WTC11 (cell line): ENCODE measurements around the gene CAV1. TPM values are rescaled to one million over a fixed set of nuclear protein-coding genes. Genes with fewer than 3 reads are reported as not detected.

ENCODE experiments used
- ATAC-seq: fragments of 200-7000 bp; cut with Tn5 transposase; 2 replicates; pipeline ENCODE4 v1.10.0; 2021; ENCODE audit warnings: mild to moderate bottlenecking, moderate library complexity
- CTCF ChIA-PET: fragments of 300-600 bp; sonication (Branson Sonifier 250); formaldehyde crosslinking; loops from one replicate; lab custom pipeline; 2021; ENCODE audit warnings: antibody characterized with exemption; lab: Charles Lee
- POLR2A ChIA-PET: fragments of 350-600 bp; sonication (Branson Sonifier 250); formaldehyde crosslinking; loops from one replicate; lab custom pipeline; 2021; ENCODE audit warnings: antibody characterized with exemption; lab: Charles Lee
- DNase-seq: peaks from one replicate; pipeline ENCODE4 v3.0.0; 2021; ENCODE audit warnings: low spot score
- H3K27ac Mint-ChIP-seq: 2 replicates; pipeline ENCODE4 v1.8.0; 2021; ENCODE audit warnings: mixed read lengths
- H3K27me3 Mint-ChIP-seq: 2 replicates; pipeline ENCODE4 v1.8.0; 2021; ENCODE audit warnings: low read depth, mild to moderate bottlenecking, moderate library complexity, mixed read lengths
- H3K36me3 Mint-ChIP-seq: 2 replicates; pipeline ENCODE4 v1.8.0; 2021; ENCODE audit warnings: mixed read lengths
- H3K4me1 Mint-ChIP-seq: 2 replicates; pipeline ENCODE4 v1.8.0; 2022; ENCODE audit warnings: mixed read lengths
- H3K4me3 Mint-ChIP-seq: 2 replicates; pipeline ENCODE4 v1.8.0; 2021; ENCODE audit warnings: mild to moderate bottlenecking, moderate library complexity, mixed read lengths
- H3K9me3 Mint-ChIP-seq: 2 replicates; pipeline ENCODE4 v1.8.0; 2021; ENCODE audit warnings: mixed read lengths
- AR ChIP-seq: fragments of 250-450 bp; sonication (Bioruptor Pico); IDR thresholded peaks from 2 replicates; pipeline ENCODE4 v1.9.0; 2021; ENCODE audit warnings: mild to moderate bottlenecking
- CBFB ChIP-seq: sonication (generic); formaldehyde crosslinking; IDR thresholded peaks from 2 replicates; pipeline ENCODE4 v1.8.1; 2022; ENCODE audit warnings: mild to moderate bottlenecking, low read depth, missing genetic modification reagents
- CREM ChIP-seq: sonication (generic); formaldehyde crosslinking; IDR thresholded peaks from 2 replicates; pipeline ENCODE4 v1.8.1; 2022; ENCODE audit warnings: mild to moderate bottlenecking, missing genetic modification reagents, moderate library complexity
- E2F4 ChIP-seq: sonication (generic); formaldehyde crosslinking; IDR thresholded peaks from 2 replicates; pipeline ENCODE4 v1.8.1; 2022; ENCODE audit warnings: low read depth, mild to moderate bottlenecking, moderate library complexity, missing genetic modification reagents, borderline replicate concordance
- ERG ChIP-seq: fragments of 250-450 bp; sonication (Bioruptor Pico); IDR thresholded peaks from 2 replicates; pipeline ENCODE4 v1.8.0; 2021; ENCODE audit warnings: mild to moderate bottlenecking
- NFATC4 ChIP-seq: fragments of 250-450 bp; sonication (Bioruptor Pico); IDR thresholded peaks from 2 replicates; pipeline ENCODE4 v1.9.0; 2021; ENCODE audit warnings: mild to moderate bottlenecking
- NR3C1 ChIP-seq: sonication (generic); formaldehyde crosslinking; conservative IDR thresholded peaks from 2 replicates; pipeline ENCODE4 v1.8.1; 2023; ENCODE audit warnings: low read depth, mild to moderate bottlenecking, missing genetic modification reagents
- OVOL2 ChIP-seq: fragments of 250-450 bp; sonication (Bioruptor Pico); IDR thresholded peaks from 2 replicates; pipeline ENCODE4 v1.9.0; 2021; ENCODE audit warnings: mild to moderate bottlenecking, borderline replicate concordance
- PREB ChIP-seq: sonication (generic); formaldehyde crosslinking; IDR thresholded peaks from 2 replicates; pipeline ENCODE4 v1.8.1; 2022; ENCODE audit warnings: mild to moderate bottlenecking, missing genetic modification reagents, moderate library complexity, borderline replicate concordance
- SMAD4 ChIP-seq: sonication (generic); formaldehyde crosslinking; IDR thresholded peaks from 2 replicates; pipeline ENCODE4 v1.8.0; 2022; ENCODE audit warnings: mild to moderate bottlenecking, missing genetic modification reagents
- SOX15 ChIP-seq: fragments of 250-450 bp; sonication (Bioruptor Pico); IDR thresholded peaks from 2 replicates; pipeline ENCODE4 v1.9.0; 2021; ENCODE audit warnings: mild to moderate bottlenecking
- TEAD4 ChIP-seq: sonication (generic); formaldehyde crosslinking; IDR thresholded peaks from 2 replicates; pipeline ENCODE4 v1.8.0; 2022; ENCODE audit warnings: mild to moderate bottlenecking, missing genetic modification reagents
- TP53 ChIP-seq: sonication (generic); formaldehyde crosslinking; IDR thresholded peaks from 2 replicates; pipeline ENCODE4 v1.8.1; 2023; ENCODE audit warnings: mild to moderate bottlenecking, missing genetic modification reagents
- USF1 ChIP-seq: sonication (generic); formaldehyde crosslinking; IDR thresholded peaks from 2 replicates; pipeline ENCODE4 v1.8.0; 2022; ENCODE audit warnings: mild to moderate bottlenecking, missing genetic modification reagents
- ZBTB21 ChIP-seq: sonication (generic); formaldehyde crosslinking; IDR thresholded peaks from 2 replicates; pipeline ENCODE4 v1.8.1; 2023; ENCODE audit warnings: mild to moderate bottlenecking, missing genetic modification reagents, borderline replicate concordance
- ZBTB43 ChIP-seq: sonication (generic); formaldehyde crosslinking; IDR thresholded peaks from 2 replicates; pipeline ENCODE4 v1.8.1; 2023; ENCODE audit warnings: mild to moderate bottlenecking, missing genetic modification reagents
- ZNF219 ChIP-seq: sonication (generic); formaldehyde crosslinking; IDR thresholded peaks from 2 replicates; pipeline ENCODE4 v1.8.0; 2023; ENCODE audit warnings: missing genetic modification reagents, mild to moderate bottlenecking, borderline replicate concordance
- ZNF232 ChIP-seq: sonication (generic); formaldehyde crosslinking; IDR thresholded peaks from 2 replicates; pipeline ENCODE4 v1.8.0; 2022; ENCODE audit warnings: mild to moderate bottlenecking, missing genetic modification reagents
- ZNF317 ChIP-seq: sonication (generic); formaldehyde crosslinking; IDR thresholded peaks from 2 replicates; pipeline ENCODE4 v1.8.1; 2023; ENCODE audit warnings: low read depth, mild to moderate bottlenecking, moderate library complexity, missing genetic modification reagents, borderline replicate concordance
- ZNF671 ChIP-seq: fragments of 250-450 bp; sonication (Bioruptor Pico); IDR thresholded peaks from 2 replicates; pipeline ENCODE4 v1.8.0; 2021; ENCODE audit warnings: mild to moderate bottlenecking
- total RNA-seq: library from RNA; stranded (reverse); gene quantifications from 3 replicates; pipeline ENCODE4 v1.2.3, GENCODE V29; 2021

The CAV1 gene
- total RNA-seq, 1 experiment from 2014 or later, result 19.7 TPM

- no peak for TF ChIP-seq AR (CRISPR knock-in tag)
Observed at GRCh38 chr7:116544487-116544886, 19.7 kb downstream of the CAV1 start (continued).

- no peak for ATAC-seq
- H3K4me1 Mint-ChIP-seq, result no peaks in the 10 kb centered on the region
- no peak for DNase-seq
- H3K4me3 Mint-ChIP-seq, result no peak overlapping the region
- H3K27me3 Mint-ChIP-seq, result no peaks in the 10 kb centered on the region
- TF ChIP-seq ZNF232 (CRISPR knock-in tag), result no peak
- no peak for TF ChIP-seq AR (CRISPR knock-in tag)
- no peak for TF ChIP-seq ZBTB21 (CRISPR knock-in tag)
- no peak for TF ChIP-seq USF1 (CRISPR knock-in tag)
- TF ChIP-seq TEAD4, result no peak
- TF ChIP-seq ZBTB43 (CRISPR knock-in tag), result no peak
- TF ChIP-seq E2F4 (CRISPR knock-in tag), result no peak
- no peak for TF ChIP-seq NR3C1 (CRISPR knock-in tag)
- no peak for TF ChIP-seq ERG (CRISPR knock-in tag)
- TF ChIP-seq NFATC4 (CRISPR knock-in tag), result no peak
- TF ChIP-seq ZNF219 (CRISPR knock-in tag), result no peak
- no peak for TF ChIP-seq ZNF317
- no peak for TF ChIP-seq SMAD4
- TF ChIP-seq TP53 (CRISPR knock-in tag), result no peak
- TF ChIP-seq CREM (CRISPR knock-in tag), result no peak
- TF ChIP-seq PREB (CRISPR knock-in tag), result no peak
- TF ChIP-seq SOX15 (CRISPR knock-in tag), result no peak
- TF ChIP-seq CBFB (CRISPR knock-in tag), result no peak
- TF ChIP-seq OVOL2, result no peak
- no peak for TF ChIP-seq ZNF671 (CRISPR knock-in tag)
- H3K9me3 Mint-ChIP-seq, result no peaks in the 10 kb centered on the region
- no peaks in the 10 kb centered on the region for H3K36me3 Mint-ChIP-seq
- ChIA-PET CTCF (no interaction called here), POLR2A (no interaction called here)
- H3K27ac Mint-ChIP-seq, result no peak overlapping the region
Observed at GRCh38 chr7:116545411-116545993, 20.7 kb downstream of the CAV1 start.
